Activated CD8-positive, alpha-beta T cell treated with anti-CD3 and anti-CD28 coated beads for 36 hours (primary cell): Measurements from ENCODE around the gene ENTPD2. TPM values are rescaled to one million over a fixed set of nuclear protein-coding genes. Genes with fewer than 3 reads are reported as not detected.
A peak's percentile ranks its signal among the peaks of the same experiment; 100 is the strongest.

Source experiments
- ATAC-seq: fragments of 200-7000 bp; cut with Tn5 transposase; one replicate; pipeline ENCODE4 v1.10.0; 2021; ENCODE audit warnings: mild to moderate bottlenecking, moderate library complexity
- CTCF ChIA-PET: fragments of 350-600 bp; sonication (Branson Sonifier 250); formaldehyde crosslinking; loops from one replicate; lab custom pipeline; 2021; ENCODE audit warnings: antibody characterized with exemption; lab: Charles Lee
- POLR2A ChIA-PET: fragments of 350-600 bp; sonication (Branson Sonifier 250); formaldehyde crosslinking; loops from one replicate; lab custom pipeline; 2021; ENCODE audit warnings: antibody characterized with exemption; lab: Charles Lee
- DNase-seq: peaks from one replicate; pipeline ENCODE4 v3.0.0-alpha.2; 2020
- H3K27ac Mint-ChIP-seq: one replicate; pipeline ENCODE4 v1.8.0; 2021; ENCODE audit warnings: mild to moderate bottlenecking, mixed read lengths
- H3K27me3 Mint-ChIP-seq: one replicate; pipeline ENCODE4 v1.8.0; 2021; ENCODE audit warnings: mixed read lengths
- H3K36me3 Mint-ChIP-seq: one replicate; pipeline ENCODE4 v1.8.0; 2021; ENCODE audit warnings: low read depth, mixed read lengths
- H3K4me1 Mint-ChIP-seq: one replicate; pipeline ENCODE4 v1.8.0; 2021; ENCODE audit warnings: low read depth, mixed read lengths
- H3K4me3 Mint-ChIP-seq: one replicate; pipeline ENCODE4 v1.8.0; 2021; ENCODE audit warnings: mild to moderate bottlenecking, moderate library complexity, mixed read lengths
- H3K9me3 Mint-ChIP-seq: one replicate; pipeline ENCODE4 v1.8.0; 2021; ENCODE audit warnings: mixed read lengths
- CTCF ChIP-seq: fragments of 200-600 bp; IDR thresholded peaks from one replicate; pipeline ENCODE4 v1.8.0; 2022; ENCODE audit warnings: antibody characterized with exemption, mild to moderate bottlenecking
- intact Hi-C: fragments of 100-400 bp; cut with micrococcal nuclease; formaldehyde crosslinking; loops from one replicate; pipeline ENCODE4 v1.10.0; 2022
- total RNA-seq, 2 experiments: library from RNA; stranded (reverse); gene quantifications; one replicate each; pipeline ENCODE4 v1.2.3, GENCODE V29; 2021

The ENTPD2 gene
- total RNA-seq, 2 experiments from 2014 or later, result not detected

DNA sequence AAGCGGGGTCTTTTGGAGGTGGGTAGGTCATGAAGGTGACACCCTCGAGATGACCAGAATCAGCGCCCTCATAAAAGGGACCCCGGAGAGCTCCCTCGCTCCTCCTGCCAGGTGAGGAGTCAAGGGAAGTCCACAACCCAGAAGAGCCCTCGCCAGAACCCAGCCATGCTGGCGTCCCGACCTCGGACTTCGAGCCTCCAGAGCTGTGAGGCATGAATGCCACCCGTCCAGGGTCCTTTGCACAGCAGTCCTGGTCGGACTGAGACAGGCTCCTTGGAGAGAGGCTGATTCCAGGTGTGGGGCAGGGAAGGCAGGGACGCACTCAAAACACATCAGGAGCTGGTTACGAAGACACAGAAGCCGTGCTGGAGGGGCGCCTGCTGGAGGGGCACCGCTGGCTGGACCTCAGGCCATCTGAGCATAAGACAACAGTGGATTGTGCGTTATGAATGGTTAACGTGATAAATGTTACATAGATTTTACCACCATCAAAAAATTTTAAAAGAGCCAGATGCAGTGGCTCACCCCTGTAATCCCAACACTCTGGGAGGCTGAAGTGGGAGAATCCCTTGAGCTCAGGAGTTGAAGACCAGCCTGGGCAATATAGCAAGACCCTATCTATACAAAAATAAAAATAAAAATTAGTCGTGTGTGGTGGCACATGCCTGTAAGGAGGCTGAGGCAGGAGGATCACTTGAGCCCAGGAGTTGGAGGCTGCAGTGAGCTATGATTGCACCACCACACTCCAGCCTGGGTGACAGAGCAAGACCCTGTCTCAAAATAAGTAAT, 51.8 kb downstream of the ENTPD2 start:
- no peak for ATAC-seq
- Mint-ChIP-seq H3K4me3 (no peak overlapping the region), H3K27ac (no peak overlapping the region), H3K4me1 (peaks cover 43% of the 10 kb centered on the region), H3K36me3 (no peaks in the 10 kb centered on the region), H3K9me3 (no peaks in the 10 kb centered on the region), H3K27me3 (peaks cover 5% of the 10 kb centered on the region)
- no peak for DNase-seq
- CTCF ChIA-PET, result interaction anchor here (0.7 to 5.9 kb wide), 4 partner anchors 11 to 54 kb away, joined by 3 to 31 read pairs (median 4); no protein-coding TSS in a partner anchor
- intact Hi-C loops, result no loop called here
- no peak for TF ChIP-seq CTCF
- POLR2A ChIA-PET, result interaction anchor here (1.1 kb wide), 1 partner anchor 54 kb away, joined by 3 read pairs; no protein-coding TSS in a partner anchor

DNA sequence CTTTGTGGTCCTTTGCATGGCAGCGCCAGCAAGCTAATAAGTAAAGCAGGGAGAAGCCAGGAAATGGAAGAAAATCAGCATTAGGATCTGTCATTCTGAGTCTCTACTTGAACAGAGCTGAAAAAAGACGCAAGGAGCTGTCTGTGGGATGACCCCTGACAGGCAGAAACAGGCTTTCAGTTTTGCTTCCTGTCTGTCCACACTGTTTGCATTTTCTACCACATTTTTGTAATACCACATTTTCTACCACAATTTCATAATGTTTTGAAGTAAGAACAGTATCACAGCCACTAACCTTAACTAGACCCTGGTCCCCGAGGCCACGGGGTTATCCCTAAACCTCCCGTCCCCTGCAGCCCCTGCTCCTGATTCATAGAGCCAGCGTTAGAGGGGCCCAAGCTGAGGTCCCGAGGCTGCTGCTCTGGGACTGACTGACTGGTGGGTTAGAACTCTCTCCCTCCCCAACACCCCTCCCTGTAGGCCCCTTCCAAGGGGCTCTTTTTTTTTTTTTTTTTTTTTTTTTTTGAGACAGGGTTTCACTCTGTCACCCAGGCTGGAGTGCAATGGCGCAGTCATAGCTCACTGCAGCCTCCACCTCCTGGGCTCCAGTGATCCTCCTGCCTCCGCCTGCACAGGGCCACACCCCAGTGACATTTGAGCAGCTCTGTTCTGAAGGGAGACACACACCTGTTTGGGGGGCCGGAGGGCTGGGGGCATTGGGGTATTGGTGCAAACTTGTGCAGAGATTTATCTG, 53.5 kb downstream of the ENTPD2 start:
- intact Hi-C loops, result no loop called here
- Mint-ChIP-seq H3K36me3 (no peaks in the 10 kb centered on the region), H3K4me3 (no peak overlapping the region)

More for the DNA sequence above, 53.5 kb downstream of the ENTPD2 start:
- CTCF ChIA-PET, result interaction anchor here (0.9 to 1.7 kb wide), 7 partner anchors 8 to 156 kb away, joined by 3 to 18 read pairs (median 5); partner anchors contain the start of genes ABCA2, NPDC1 and PAXX
- H3K27ac Mint-ChIP-seq, result peak overlapping the region; percentile 25
- peaks cover 37% of the 10 kb centered on the region for H3K4me1 Mint-ChIP-seq
- DNase-seq (peak; percentile 84), ATAC-seq (peak; percentile 81)
- H3K27me3 Mint-ChIP-seq, result peaks cover 5% of the 10 kb centered on the region
- no peaks in the 10 kb centered on the region for H3K9me3 Mint-ChIP-seq
- POLR2A ChIA-PET, result interaction anchor here (0.6 to 1.7 kb wide), 8 partner anchors 8 to 274 kb away, joined by 3 to 6 read pairs (median 3); no protein-coding TSS in a partner anchor
- no peak for TF ChIP-seq CTCF

Other genes with a start within 250 kb of the ENTPD2 start
- 10 to 100 TPM; 85.6 to 86.6 TPM for gene RABL6, start 246.1 kb downstream of the ENTPD2 start, total RNA-seq
- 1 to 10 TPM; 5.8 to 6.4 TPM for gene AJM1, start 211.6 kb downstream of the ENTPD2 start, total RNA-seq
- 100 to 1,000 TPM; 123 to 124 TPM for gene PHPT1, start 204.7 kb downstream of the ENTPD2 start, total RNA-seq
- gene MAMDC4, start 201.7 kb downstream of the ENTPD2 start, total RNA-seq, result 10 to 100 TPM; 18.5 to 19.1 TPM
- 100 to 1,000 TPM; 254 to 270 TPM for gene EDF1, start 187.8 kb downstream of the ENTPD2 start, total RNA-seq
- 10 to 100 TPM; 34.8 to 40.5 TPM for gene TRAF2, start 167.5 kb downstream of the ENTPD2 start, total RNA-seq
- 10 to 100 TPM; 53.4 to 54.0 TPM for gene FBXW5, start 109.3 kb downstream of the ENTPD2 start, total RNA-seq
- gene C8G, start 108.8 kb downstream of the ENTPD2 start, total RNA-seq, result under 1 TPM in 1 of 2 experiments, not detected in 1; 0.83 TPM
- 1 to 10 TPM; 1.3 to 2.1 TPM for gene LCN12, start 101.8 kb downstream of the ENTPD2 start, total RNA-seq
- not detected for gene PTGDS, start 76.6 kb downstream of the ENTPD2 start, total RNA-seq
- not detected for gene LCNL1, start 71.1 kb downstream of the ENTPD2 start, total RNA-seq
- gene PAXX, start 61.6 kb downstream of the ENTPD2 start, total RNA-seq, result 10 to 100 TPM; 60.5 to 61.8 TPM
- not detected for gene CLIC3, start 57.5 kb downstream of the ENTPD2 start, total RNA-seq
- gene ABCA2, start 25.8 kb downstream of the ENTPD2 start, total RNA-seq, result 10 to 100 TPM; 11.8 to 16.2 TPM
- gene FUT7, start 22.0 kb downstream of the ENTPD2 start, total RNA-seq, result under 1 TPM in 1 of 2 experiments, not detected in 1; 0.09 TPM
- gene NPDC1, start 7.9 kb downstream of the ENTPD2 start, total RNA-seq, result 10 to 100 TPM; 18.2 to 21.2 TPM
- gene SAPCD2, start 16.5 kb upstream of the ENTPD2 start, total RNA-seq, result 10 to 100 TPM; 13.5 to 13.7 TPM
- 10 to 100 TPM; 49.8 to 50.1 TPM for gene UAP1L1, start 23.5 kb upstream of the ENTPD2 start, total RNA-seq
- 10 to 100 TPM; 31.1 to 33.2 TPM for gene MAN1B1, start 32.9 kb upstream of the ENTPD2 start, total RNA-seq
- gene DPP7, start 60.7 kb upstream of the ENTPD2 start, total RNA-seq, result 100 to 1,000 TPM; 222 to 227 TPM
- gene GRIN1, start 85.1 kb upstream of the ENTPD2 start, total RNA-seq, result not detected
- gene LRRC26, start 116.0 kb upstream of the ENTPD2 start, total RNA-seq, result not detected
- gene TMEM210, start 118.0 kb upstream of the ENTPD2 start, total RNA-seq, result not detected
- 10 to 100 TPM; 38.6 to 39.6 TPM for gene ANAPC2, start 134.5 kb upstream of the ENTPD2 start, total RNA-seq
- gene SSNA1, start 134.6 kb upstream of the ENTPD2 start, total RNA-seq, result 10 to 100 TPM; 53.3 to 58.4 TPM
- gene TPRN, start 146.7 kb upstream of the ENTPD2 start, total RNA-seq, result 1 to 10 TPM; 5.7 to 6.6 TPM
- gene TMEM203, start 151.6 kb upstream of the ENTPD2 start, total RNA-seq, result 10 to 100 TPM; 29.4 to 29.9 TPM
- 10 to 100 TPM; 29.5 to 30.7 TPM for gene NDOR1, start 151.6 kb upstream of the ENTPD2 start, total RNA-seq
- gene RNF208, start 168.2 kb upstream of the ENTPD2 start, total RNA-seq, result 10 to 100 TPM in 1 of 2 experiments, 1 to 10 TPM in 1; 8.0 to 10.4 TPM
- gene CYSRT1, start 171.1 kb upstream of the ENTPD2 start, total RNA-seq, result under 1 TPM in 1 of 2 experiments, not detected in 1; 0.34 TPM
- not detected for gene RNF224, start 173.4 kb upstream of the ENTPD2 start, total RNA-seq
- not detected for gene SLC34A3, start 176.8 kb upstream of the ENTPD2 start, total RNA-seq
- gene TUBB4B, start 187.2 kb upstream of the ENTPD2 start, total RNA-seq, result 100 to 1,000 TPM; 228 to 230 TPM
- not detected for gene STPG3, start 197.2 kb upstream of the ENTPD2 start, total RNA-seq
- 10 to 100 TPM; 50.9 to 54.3 TPM for gene NELFB, start 201.3 kb upstream of the ENTPD2 start, total RNA-seq
- gene TOR4A, start 223.7 kb upstream of the ENTPD2 start, total RNA-seq, result 1 to 10 TPM; 2.9 to 3.0 TPM
- gene NRARP, start 248.2 kb upstream of the ENTPD2 start, total RNA-seq, result 1 to 10 TPM; 3.3 to 4.4 TPM